ENCODE measurements around the gene S100A7A. TPM values are rescaled to one million over a fixed set of nuclear protein-coding genes. Genes with fewer than 3 reads are reported as not detected.

S100A7A gene
- total RNA-seq, 1 donor from 2014 or later: not detected

DNA sequence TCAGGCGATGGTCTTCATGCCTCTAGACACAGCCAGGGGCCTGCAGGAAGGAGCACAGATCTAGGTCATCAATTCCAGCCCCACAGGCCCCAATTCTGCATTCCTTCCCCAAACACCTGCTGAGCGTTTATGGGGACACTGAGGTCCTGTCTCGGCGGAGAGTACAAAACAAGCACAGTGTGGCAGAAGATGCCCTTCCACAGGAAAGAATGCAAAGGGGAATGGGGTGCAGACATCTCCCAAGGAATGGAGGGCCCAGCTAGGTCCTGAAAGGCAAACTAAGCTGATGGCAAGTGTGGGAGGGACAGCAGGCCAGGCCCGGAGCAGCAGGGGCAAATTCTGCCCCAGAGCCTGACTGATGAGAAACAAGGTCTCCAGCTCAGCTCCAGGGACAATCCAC lies 21.9 kb upstream of the S100A7A start:
- ChIA-PET CTCF (no interaction called here), POLR2A (no interaction called here)
- Mint-ChIP-seq H3K4me1 (no peaks in the 10 kb centered on the region), H3K27ac (no peak overlapping the region), H3K27me3 (peaks cover 20% of the 10 kb centered on the region), H3K36me3 (ENCODE audit: low read depth) (no peaks in the 10 kb centered on the region), H3K9me3 (no peaks in the 10 kb centered on the region), H3K4me3 (no peak overlapping the region)
- TF ChIP-seq, protein P1, sequence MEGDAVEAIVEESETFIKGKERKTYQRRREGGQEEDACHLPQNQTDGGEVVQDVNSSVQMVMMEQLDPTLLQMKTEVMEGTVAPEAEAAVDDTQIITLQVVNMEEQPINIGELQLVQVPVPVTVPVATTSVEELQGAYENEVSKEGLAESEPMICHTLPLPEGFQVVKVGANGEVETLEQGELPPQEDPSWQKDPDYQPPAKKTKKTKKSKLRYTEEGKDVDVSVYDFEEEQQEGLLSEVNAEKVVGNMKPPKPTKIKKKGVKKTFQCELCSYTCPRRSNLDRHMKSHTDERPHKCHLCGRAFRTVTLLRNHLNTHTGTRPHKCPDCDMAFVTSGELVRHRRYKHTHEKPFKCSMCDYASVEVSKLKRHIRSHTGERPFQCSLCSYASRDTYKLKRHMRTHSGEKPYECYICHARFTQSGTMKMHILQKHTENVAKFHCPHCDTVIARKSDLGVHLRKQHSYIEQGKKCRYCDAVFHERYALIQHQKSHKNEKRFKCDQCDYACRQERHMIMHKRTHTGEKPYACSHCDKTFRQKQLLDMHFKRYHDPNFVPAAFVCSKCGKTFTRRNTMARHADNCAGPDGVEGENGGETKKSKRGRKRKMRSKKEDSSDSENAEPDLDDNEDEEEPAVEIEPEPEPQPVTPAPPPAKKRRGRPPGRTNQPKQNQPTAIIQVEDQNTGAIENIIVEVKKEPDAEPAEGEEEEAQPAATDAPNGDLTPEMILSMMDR (IDR thresholded peaks at IDR 0.05): no peak
- intact Hi-C loops (cut with micrococcal nuclease): no loop called here
- ATAC-seq (ENCODE audit: low read depth) (no peak), DNase-seq (no peak)

DNA sequence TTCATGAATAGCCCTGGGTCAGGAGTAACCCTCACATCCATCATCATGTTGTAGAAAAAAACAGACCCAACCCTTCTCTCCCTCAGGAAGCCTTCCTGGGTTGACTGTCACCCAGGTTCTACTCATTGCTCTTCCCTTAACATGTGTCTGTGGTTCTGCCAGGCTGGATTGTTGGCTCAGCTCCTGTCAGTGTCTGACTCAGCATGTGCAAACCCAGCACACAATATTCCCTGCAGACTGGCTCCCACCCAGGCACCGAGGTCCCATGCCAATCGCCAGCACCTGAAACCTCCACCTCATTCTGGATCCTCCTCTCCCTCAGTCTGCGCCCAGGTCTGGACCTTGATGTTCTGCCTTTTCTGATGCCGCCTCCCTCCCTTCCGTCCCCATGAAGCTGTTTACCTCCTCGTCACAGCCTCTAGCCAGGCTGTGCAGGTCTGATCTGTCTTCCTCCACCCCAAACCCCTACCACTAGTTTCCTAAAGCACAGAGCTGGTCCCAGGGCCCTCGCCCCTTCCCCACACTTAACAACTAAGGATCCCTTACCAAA lies 21.1 kb upstream of the S100A7A start:
- Mint-ChIP-seq H3K4me3 (no peak overlapping the region), H3K4me1 (no peaks in the 10 kb centered on the region), H3K9me3 (no peaks in the 10 kb centered on the region), H3K27ac (no peak overlapping the region), H3K27me3 (peaks cover 20% of the 10 kb centered on the region), H3K36me3 (ENCODE audit: low read depth) (no peaks in the 10 kb centered on the region)
- ChIA-PET CTCF (no interaction called here), POLR2A (no interaction called here)
- TF ChIP-seq, protein P1 (IDR thresholded peaks at IDR 0.05): no peak
- ATAC-seq (ENCODE audit: low read depth) (no peak), DNase-seq (no peak)
- intact Hi-C loops (cut with micrococcal nuclease): no loop called here

DNA sequence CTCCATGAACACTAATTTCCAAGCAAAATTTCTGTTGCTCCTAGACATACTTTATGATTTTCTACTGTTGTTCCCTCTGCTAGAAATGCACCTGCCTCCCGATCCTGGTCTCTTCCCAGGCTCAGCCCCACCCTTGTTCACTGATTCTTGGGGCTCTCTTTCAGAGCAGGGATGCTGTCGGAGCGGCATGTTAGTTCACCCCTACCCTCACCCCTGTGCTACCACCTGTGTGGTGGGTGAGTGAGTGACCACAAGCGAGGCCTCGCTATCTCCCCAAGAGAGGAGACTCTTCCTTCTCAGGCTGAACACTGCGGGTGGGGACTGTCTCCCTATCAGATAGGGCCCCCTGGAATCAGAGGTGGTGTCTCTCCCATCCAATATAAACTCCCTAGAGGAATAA lies 20.5 kb upstream of the S100A7A start:
- no peaks in the 10 kb centered on the region for H3K9me3 Mint-ChIP-seq
- no peak overlapping the region for H3K4me3 Mint-ChIP-seq
- CTCF ChIA-PET: no interaction called here
- H3K27me3 Mint-ChIP-seq: peaks cover 20% of the 10 kb centered on the region
- H3K4me1 Mint-ChIP-seq: no peaks in the 10 kb centered on the region
- ATAC-seq (ENCODE audit: low read depth) (no peak), DNase-seq (no peak)
- no peak overlapping the region for H3K27ac Mint-ChIP-seq
- TF ChIP-seq, protein P1 (IDR thresholded peaks at IDR 0.05): no peak
- intact Hi-C loops (cut with micrococcal nuclease): no loop called here
- no peaks in the 10 kb centered on the region for H3K36me3 Mint-ChIP-seq (ENCODE audit: low read depth)
- POLR2A ChIA-PET: no interaction called here

DNA sequence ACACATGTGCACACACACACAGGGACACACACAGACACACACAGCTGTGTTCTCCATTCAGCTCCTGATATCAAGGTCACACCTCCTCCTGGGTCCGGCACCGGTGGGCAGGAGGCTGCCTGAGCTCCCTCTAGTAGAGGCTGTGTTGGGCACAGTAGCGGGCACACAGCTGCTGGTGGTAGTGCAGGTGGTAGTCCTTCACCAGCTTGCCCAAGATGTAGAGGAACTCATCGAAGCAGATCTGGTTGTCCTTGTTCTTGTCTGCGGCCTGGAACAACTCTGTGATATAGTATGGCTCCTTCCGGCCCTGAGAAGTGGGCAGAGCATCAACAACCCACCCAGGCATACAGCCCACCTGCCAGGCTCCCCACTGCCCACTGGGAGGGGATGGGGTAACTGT lies 19.9 kb upstream of the S100A7A start:
- POLR2A ChIA-PET: no interaction called here
- Mint-ChIP-seq H3K36me3 (ENCODE audit: low read depth) (no peaks in the 10 kb centered on the region), H3K9me3 (no peaks in the 10 kb centered on the region), H3K4me1 (no peaks in the 10 kb centered on the region), H3K27me3 (peaks cover 20% of the 10 kb centered on the region), H3K4me3 (no peak overlapping the region), H3K27ac (no peak overlapping the region)
- TF ChIP-seq, protein P1 (IDR thresholded peaks at IDR 0.05): no peak
- ATAC-seq (ENCODE audit: low read depth) (no peak), DNase-seq (no peak)
- CTCF ChIA-PET: no interaction called here
- intact Hi-C loops (cut with micrococcal nuclease): no loop called here

DNA sequence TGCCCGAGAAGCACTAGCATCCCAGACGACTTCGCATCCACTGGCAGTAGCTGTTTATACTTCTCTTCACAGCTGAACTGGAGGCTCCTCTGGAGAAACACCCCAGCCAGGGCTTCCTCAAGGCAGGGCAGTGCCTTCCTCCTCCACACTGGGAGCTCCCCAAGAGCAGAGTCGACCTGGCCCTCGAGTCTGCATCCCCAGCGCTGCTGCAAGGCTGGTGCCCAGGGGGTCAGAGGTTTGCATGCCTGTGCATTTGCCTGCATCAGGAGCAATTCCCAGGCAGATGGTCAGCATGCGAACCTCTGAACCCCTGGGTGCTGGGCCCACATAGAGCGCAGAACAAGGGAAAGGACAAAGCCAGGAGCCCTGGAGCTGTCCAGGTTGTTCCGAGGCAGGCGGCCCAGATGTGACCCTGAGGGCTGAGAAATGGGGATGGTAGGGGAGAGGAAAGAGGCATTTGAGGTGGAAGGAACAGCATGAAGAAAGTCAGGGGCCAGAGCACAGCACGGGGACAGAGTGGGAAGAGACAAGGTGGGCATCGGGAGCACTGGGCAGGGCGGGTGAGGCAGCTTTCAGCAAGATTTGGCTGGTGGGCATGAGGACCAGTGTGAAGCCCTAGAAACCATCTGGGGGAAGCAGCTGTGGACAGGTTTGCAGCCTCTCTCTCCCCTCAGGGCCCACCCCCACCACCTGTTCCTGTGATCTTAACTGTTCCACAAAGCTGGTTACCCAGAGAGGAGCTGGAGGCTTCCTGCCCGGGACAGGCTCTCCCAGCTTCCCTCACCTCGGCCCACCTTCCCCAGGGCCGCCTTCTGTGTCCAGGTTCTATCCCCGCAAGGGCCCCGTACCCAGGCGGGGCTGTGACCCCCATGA lies 19.0 kb upstream of the S100A7A start:
- DNase-seq (no peak), ATAC-seq (ENCODE audit: low read depth) (no peak)
- no peaks in the 10 kb centered on the region for H3K36me3 Mint-ChIP-seq (ENCODE audit: low read depth)
- no peaks in the 10 kb centered on the region for H3K4me1 Mint-ChIP-seq
- TF ChIP-seq, protein P1 (IDR thresholded peaks at IDR 0.05): no peak
- ChIA-PET POLR2A (no interaction called here), CTCF (no interaction called here)
- H3K27me3 Mint-ChIP-seq: peaks cover 20% of the 10 kb centered on the region
- H3K9me3 Mint-ChIP-seq: no peaks in the 10 kb centered on the region
- H3K4me3 Mint-ChIP-seq: no peak overlapping the region
- intact Hi-C loops (cut with micrococcal nuclease): no loop called here
- H3K27ac Mint-ChIP-seq: no peak overlapping the region

Data from activated B cell treated with CpG ODN at 0.5 μM for 24 hours (primary cell).